Measurements from ENCODE around the gene MAPK8IP2.

MAPK8IP2 gene

GRCh38 chr22:50575426-50575941 lies 25.1 kb upstream of the MAPK8IP2 start:
- Histone ChIP-seq H3K4me3 (ENCODE audit: low read depth, low read length, poor library complexity, severe bottlenecking) (no peak overlapping the region), H4K20me1 (ENCODE audit: insufficient read depth, low read length) (no peaks in the 10 kb centered on the region), H3K9me2 (ENCODE audit: low read depth, low read length) (no peaks in the 10 kb centered on the region), H3K4me1 (ENCODE audit: insufficient read depth, low read length, severe bottlenecking) (no peaks in the 10 kb centered on the region), H3K9me3 (ENCODE audit: low read length) (no peaks in the 10 kb centered on the region), H3K27me3 (ENCODE audit: insufficient read depth, low read length) (no peaks in the 10 kb centered on the region), H3K9ac (ENCODE audit: low read length) (no peak overlapping the region), H3K36me3 (ENCODE audit: insufficient read depth, low read length) (peaks cover 88% of the 10 kb centered on the region), H3F3A (ENCODE audit: insufficient read depth, low read length) (no peaks in the 10 kb centered on the region), H2AFZ (ENCODE audit: low read length) (no peak overlapping the region), H3K4me2 (ENCODE audit: low read length) (no peak overlapping the region), H3K27ac (ENCODE audit: low read depth, low read length, poor library complexity, severe bottlenecking) (no peak overlapping the region), H3K79me2 (ENCODE audit: insufficient read depth, low read length) (no peaks in the 10 kb centered on the region)
- no peak for TF ChIP-seq EZH2 (IDR thresholded peaks at IDR 0.05; ENCODE audit: borderline replicate concordance, low read length)
- TF ChIP-seq CTCF (IDR thresholded peaks at IDR 0.05; ENCODE audit: low read length) = no peak

GRCh38 chr22:50576070-50576469 lies 24.5 kb upstream of the MAPK8IP2 start:
- H3K4me1 ChIP-seq (ENCODE audit: insufficient read depth, low read length, severe bottlenecking) = peaks cover under 1% of the 10 kb centered on the region
- H2AFZ ChIP-seq (ENCODE audit: low read length) = no peak overlapping the region
- H3K27ac ChIP-seq (ENCODE audit: low read depth, low read length, poor library complexity, severe bottlenecking) = no peak overlapping the region
- no peaks in the 10 kb centered on the region for H3K9me2 ChIP-seq (ENCODE audit: low read depth, low read length)
- no peak overlapping the region for H3K9ac ChIP-seq (ENCODE audit: low read length)
- H3K9me3 ChIP-seq (ENCODE audit: low read length) = no peaks in the 10 kb centered on the region
- H3K4me2 ChIP-seq (ENCODE audit: low read length) = no peak overlapping the region
- no peaks in the 10 kb centered on the region for H3F3A ChIP-seq (ENCODE audit: insufficient read depth, low read length)
- TF ChIP-seq EZH2 (IDR thresholded peaks at IDR 0.05; ENCODE audit: borderline replicate concordance, low read length) = no peak
- TF ChIP-seq CTCF (IDR thresholded peaks at IDR 0.05; ENCODE audit: low read length) = peak; percentile 20; the same call in 1 of the 2 replicates
- H3K79me2 ChIP-seq (ENCODE audit: insufficient read depth, low read length) = no peaks in the 10 kb centered on the region
- no peaks in the 10 kb centered on the region for H3K27me3 ChIP-seq (ENCODE audit: insufficient read depth, low read length)
- H3K36me3 ChIP-seq (ENCODE audit: insufficient read depth, low read length) = peaks cover 88% of the 10 kb centered on the region
- H4K20me1 ChIP-seq (ENCODE audit: insufficient read depth, low read length) = no peaks in the 10 kb centered on the region
- H3K4me3 ChIP-seq (ENCODE audit: low read depth, low read length, poor library complexity, severe bottlenecking) = no peak overlapping the region

DNA sequence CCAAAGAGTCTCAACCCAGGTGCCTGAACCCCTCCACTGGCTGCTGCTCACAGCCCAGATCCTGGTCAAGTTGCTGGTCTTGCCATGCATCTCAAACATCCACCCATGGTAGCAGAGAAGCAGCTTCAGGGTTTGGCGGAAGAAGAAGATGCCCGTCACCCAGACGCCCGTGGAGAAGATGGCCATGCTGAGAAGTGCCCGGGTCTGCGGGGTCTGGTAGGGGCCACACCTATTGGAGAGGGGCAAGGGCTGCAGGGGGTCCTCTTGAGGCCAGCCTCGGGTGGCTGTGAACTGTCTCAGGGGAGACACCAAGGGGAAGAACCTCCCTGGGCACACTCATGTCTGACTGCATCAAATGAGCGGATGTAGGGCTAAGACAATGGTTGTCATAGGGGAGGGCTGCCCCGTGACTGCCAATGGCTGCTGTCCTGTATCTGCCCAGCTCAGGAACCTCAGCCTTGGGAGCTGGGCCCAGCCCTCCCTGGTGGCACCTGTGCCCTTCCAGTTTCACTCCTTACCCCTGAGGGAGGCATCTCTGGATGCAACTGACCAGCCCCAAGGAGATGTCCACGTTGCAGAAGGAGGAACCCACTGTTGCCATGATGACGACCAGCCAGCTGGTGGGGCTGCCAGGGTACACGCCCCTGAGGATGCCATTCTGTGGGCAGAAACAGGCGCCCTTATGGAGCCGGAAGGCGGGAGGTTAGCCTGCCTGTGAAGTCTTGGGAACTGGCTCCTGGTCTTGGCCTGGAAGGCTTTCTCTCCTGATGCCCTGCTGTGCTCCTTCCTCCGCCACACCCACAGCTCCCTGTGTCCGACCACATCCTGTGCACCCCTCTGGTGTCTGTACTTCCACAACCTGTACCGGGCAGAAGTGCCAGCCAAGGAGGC lies 23.5 kb upstream of the MAPK8IP2 start:
- no peak for TF ChIP-seq EZH2 (IDR thresholded peaks at IDR 0.05; ENCODE audit: borderline replicate concordance, low read length)
- TF ChIP-seq CTCF (IDR thresholded peaks at IDR 0.05; ENCODE audit: low read length) = no peak

More for the DNA sequence above, 23.5 kb upstream of the MAPK8IP2 start:
- Histone ChIP-seq H3K27ac (ENCODE audit: low read depth, low read length, poor library complexity, severe bottlenecking) (no peak overlapping the region), H3K27me3 (ENCODE audit: insufficient read depth, low read length) (no peaks in the 10 kb centered on the region), H3K4me2 (ENCODE audit: low read length) (no peak overlapping the region), H3K79me2 (ENCODE audit: insufficient read depth, low read length) (0 out of 2 replicates have a peak, but pooled peaks cover 5% of the 10 kb centered on the region), H3K9me3 (ENCODE audit: low read length) (no peaks in the 10 kb centered on the region), H3K4me3 (ENCODE audit: low read depth, low read length, poor library complexity, severe bottlenecking) (no peak overlapping the region), H3K36me3 (ENCODE audit: insufficient read depth, low read length) (peaks cover 82% of the 10 kb centered on the region), H3K9ac (ENCODE audit: low read length) (no peak overlapping the region), H2AFZ (ENCODE audit: low read length) (no peak overlapping the region), H3K4me1 (ENCODE audit: insufficient read depth, low read length, severe bottlenecking) (peaks cover 10% of the 10 kb centered on the region), H3K9me2 (ENCODE audit: low read depth, low read length) (no peaks in the 10 kb centered on the region), H3F3A (ENCODE audit: insufficient read depth, low read length) (no peaks in the 10 kb centered on the region), H4K20me1 (ENCODE audit: insufficient read depth, low read length) (no peaks in the 10 kb centered on the region)

Data from OCI-LY1 (cell line).